Trophoblast cell (in vitro differentiated cells and primary cell): ENCODE measurements around the gene SMIM28.

Experiments used
- DNase-seq, 2 donors: peaks; one replicate each; pipeline ENCODE4 v3.0.0-alpha.2; 2016
- H2AFZ ChIP-seq: 2 replicates; pipeline ENCODE4 v1.6.1; 2013; ENCODE audit warnings: low read length, moderate library complexity, mild to moderate bottlenecking; ENCODE audit not compliant: insufficient read depth, poor library complexity
- H2AK5ac ChIP-seq: 2 replicates; pipeline ENCODE4 v1.6.1; 2013; ENCODE audit warnings: mild to moderate bottlenecking, low read length
- H2BK120ac ChIP-seq: 2 replicates; pipeline ENCODE4 v1.6.1; 2013; ENCODE audit warnings: low read length, mild to moderate bottlenecking, moderate library complexity; ENCODE audit not compliant: insufficient read depth, poor library complexity
- H2BK12ac ChIP-seq: 2 replicates; pipeline ENCODE4 v1.6.1; 2013; ENCODE audit warnings: mild to moderate bottlenecking, low read length, moderate library complexity
- H2BK5ac ChIP-seq: 2 replicates; pipeline ENCODE4 v1.6.1; 2013; ENCODE audit warnings: low read length, low read depth, moderate library complexity, mild to moderate bottlenecking; ENCODE audit not compliant: poor library complexity
- H3K14ac ChIP-seq: 2 replicates; pipeline ENCODE4 v1.6.1; 2013; ENCODE audit warnings: mild to moderate bottlenecking, low read length
- H3K18ac ChIP-seq: 2 replicates; pipeline ENCODE4 v1.6.1; 2013; ENCODE audit warnings: mild to moderate bottlenecking, low read length
- H3K23ac ChIP-seq: 2 replicates; pipeline ENCODE4 v1.6.1; 2013; ENCODE audit warnings: low read length
- H3K27ac ChIP-seq: 2 replicates; pipeline ENCODE4 v1.5.1; 2013; ENCODE audit warnings: low read depth, mild to moderate bottlenecking, inconsistent platforms, low read length, moderate library complexity
- H3K27me3 ChIP-seq: 2 replicates; pipeline ENCODE4 v1.6.1; 2013; ENCODE audit warnings: inconsistent platforms, mild to moderate bottlenecking, low read length, moderate library complexity; ENCODE audit not compliant: insufficient read depth
- H3K36me3 ChIP-seq, 2 experiments: 1 replicate in 1 of 2; 2 replicates in 1 of 2; pipeline ENCODE4 v1.6.1; 2013; ENCODE audit warnings: low read length in 2 of 2, mild to moderate bottlenecking in 2 of 2, moderate library complexity in 1 of 2; ENCODE audit not compliant: insufficient read depth in 2 of 2, control insufficient read depth in 1 of 2
- H3K4ac ChIP-seq: 2 replicates; pipeline ENCODE4 v1.6.1; 2013; ENCODE audit warnings: low read depth, mild to moderate bottlenecking, low read length, moderate library complexity
- H3K4me1 ChIP-seq, 2 experiments: 1 replicate in 1 of 2; 2 replicates in 1 of 2; pipeline ENCODE4 v1.6.1; 2013; ENCODE audit warnings: low read length in 2 of 2, mild to moderate bottlenecking in 2 of 2, moderate library complexity in 1 of 2; ENCODE audit not compliant: insufficient read depth in 2 of 2, control insufficient read depth in 1 of 2
- H3K4me2 ChIP-seq: 2 replicates; pipeline ENCODE4 v1.6.1; 2013; ENCODE audit warnings: inconsistent platforms, mild to moderate bottlenecking, low read length, moderate library complexity
- H3K4me3 ChIP-seq: 2 replicates; pipeline ENCODE4 v1.5.1; 2013; ENCODE audit warnings: mild to moderate bottlenecking, low read depth, low read length, inconsistent platforms
- H3K79me1 ChIP-seq: one replicate; pipeline ENCODE4 v1.6.1; 2013; ENCODE audit warnings: low read length
- H3K79me2 ChIP-seq: 2 replicates; pipeline ENCODE4 v1.6.1; 2013; ENCODE audit warnings: low read length, mild to moderate bottlenecking; ENCODE audit not compliant: control insufficient read depth, insufficient read depth, poor library complexity
- H3K9ac ChIP-seq: 2 replicates; pipeline ENCODE4 v1.6.1; 2013; ENCODE audit warnings: mild to moderate bottlenecking, low read length
- H3K9me3 ChIP-seq: 2 replicates; pipeline ENCODE4 v1.6.1; 2013; ENCODE audit warnings: low read depth, mild to moderate bottlenecking, control low read depth, inconsistent platforms, low read length; ENCODE audit not compliant: insufficient read depth
- H4K12ac ChIP-seq: 2 replicates; pipeline ENCODE4 v1.6.1; 2013; ENCODE audit warnings: low read depth, mild to moderate bottlenecking, low read length, moderate library complexity
- H4K8ac ChIP-seq: 2 replicates; pipeline ENCODE4 v1.6.1; 2013; ENCODE audit warnings: low read depth, mild to moderate bottlenecking, low read length, moderate library complexity
- H4K91ac ChIP-seq: one replicate; pipeline ENCODE4 v1.6.1; 2013; ENCODE audit warnings: low read depth, mild to moderate bottlenecking, low read length, moderate library complexity
- WGBS: extraction: QIAGEN DNeasy Blood & Tissue Kit; methylation state at CpG from one replicate; pipeline ENCODE4 v1.1.7; 2013; ENCODE audit warnings: missing lambda C conversion rate; ENCODE audit not compliant: insufficient read length, insufficient coverage; ENCODE audit errors: extremely low coverage; 5-methylcytosine and 5-hydroxymethylcytosine counted together

The SMIM28 gene

GRCh38 chr6:138402838-138403187, 25.1 kb downstream of the SMIM28 start:
- H3K79me1 ChIP-seq = peaks cover 18% of the 10 kb centered on the region
- no CpG with 5 or more reads among the region's 8 CpGs for WGBS

GRCh38 chr6:138403324-138403800, 25.7 kb downstream of the SMIM28 start:
- Histone ChIP-seq H3K18ac (peak overlapping the region; percentile 96), H3K23ac (no peak overlapping the region), H3K79me1 (peaks cover 18% of the 10 kb centered on the region), H4K91ac (peak overlapping the region; percentile 97), H3K4me3 (peak overlapping the region; percentile 72), H3K14ac (peak overlapping the region; percentile 96), H2BK5ac (peak overlapping the region; percentile 97), H3K79me2 (peaks cover 17% of the 10 kb centered on the region), H4K8ac (peak overlapping the region; percentile 94), H2BK12ac (peak overlapping the region; percentile 90), H4K12ac (peak overlapping the region; percentile 83), H3K4me1 (peaks cover 4 to 6% of the 10 kb centered on the region in 2 experiments), H3K9me3 (peaks cover 1% of the 10 kb centered on the region), H3K4ac (peak overlapping the region; percentile 60), H3K9ac (peak overlapping the region; percentile 78), H3K27ac (peak overlapping the region; percentile 95), H2BK120ac (peak overlapping the region; percentile 98), H3K27me3 (no peaks in the 10 kb centered on the region), H2AK5ac (peak overlapping the region; percentile 95), H2AFZ (peak overlapping the region; percentile 91), H3K4me2 (peak overlapping the region; percentile 92), H3K36me3 (peaks cover 10 to 14% of the 10 kb centered on the region in 2 experiments)
- no peak for DNase-seq
- WGBS = no CpG with 5 or more reads among the region's 30 CpGs

More at GRCh38 chr6:138402838-138403187, 25.1 kb downstream of the SMIM28 start:
- Histone ChIP-seq H3K9ac (no peak overlapping the region), H4K91ac (peak overlapping the region; percentile 97), H3K4me3 (no peak overlapping the region), H3K4me2 (peak overlapping the region; percentile 92), H3K14ac (no peak overlapping the region), H3K18ac (no peak overlapping the region), H3K79me2 (peaks cover 17% of the 10 kb centered on the region), H3K23ac (no peak overlapping the region), H3K9me3 (peaks cover 1% of the 10 kb centered on the region), H3K27me3 (no peaks in the 10 kb centered on the region), H3K4ac (no peak overlapping the region), H2AFZ (peak overlapping the region; percentile 91), H2BK12ac (peak overlapping the region; percentile 90), H2AK5ac (no peak overlapping the region), H2BK5ac (no peak overlapping the region), H4K12ac (no peak overlapping the region), H4K8ac (no peak overlapping the region), H2BK120ac (no peak overlapping the region), H3K36me3 (peaks cover 9 to 11% of the 10 kb centered on the region in 2 experiments), H3K27ac (no peak overlapping the region), H3K4me1 (peaks cover 4 to 6% of the 10 kb centered on the region in 2 experiments)
- DNase-seq = no peak

GRCh38 chr6:138403801-138404665, 26.3 kb downstream of the SMIM28 start, which contains the start of gene HEBP2:
Gene HEBP2 (plus strand): TSS chr6:138404223. CDS start chr6:138404496, 273 bp downstream.
- H3K36me3 ChIP-seq = peaks cover 10 to 20% of the 10 kb centered on the region in 2 experiments
- peak within 1 kb of the TSS; percentile 95 for H2AK5ac ChIP-seq
- H3K4ac ChIP-seq = peak within 1 kb of the TSS; percentile 60
- peak within 1 kb of the TSS; percentile 97 for H4K91ac ChIP-seq
- peak within 1 kb of the TSS; percentile 95 for H3K27ac ChIP-seq
- peak within 1 kb of the TSS; percentile 89 for H3K9ac ChIP-seq
- H2BK5ac ChIP-seq = peak within 1 kb of the TSS; percentile 97
- H2BK12ac ChIP-seq = peak within 1 kb of the TSS; percentile 90
- H3K27me3 ChIP-seq = no peaks in the 10 kb centered on the region
- H4K12ac ChIP-seq = peak within 1 kb of the TSS; percentile 83
- peaks cover 18% of the 10 kb centered on the region for H3K79me1 ChIP-seq
- peak within 1 kb of the TSS; percentile 96 for H3K18ac ChIP-seq
- H3K23ac ChIP-seq = peak within 1 kb of the TSS; percentile 13
- WGBS = no CpG with 5 or more reads among the region's 92 CpGs
- H3K4me2 ChIP-seq = peak within 1 kb of the TSS; percentile 92
- H3K79me2 ChIP-seq = peaks cover 17% of the 10 kb centered on the region
- peak within 1 kb of the TSS; percentile 94 for H4K8ac ChIP-seq
- H3K14ac ChIP-seq = peak within 1 kb of the TSS; percentile 96
- peak; percentile 98 for DNase-seq
- peak within 1 kb of the TSS; percentile 87 for H3K4me3 ChIP-seq
- H2AFZ ChIP-seq = peak within 1 kb of the TSS; percentile 91
- peaks cover 4 to 6% of the 10 kb centered on the region in 2 experiments for H3K4me1 ChIP-seq
- H2BK120ac ChIP-seq = peak within 1 kb of the TSS; percentile 98
- peaks cover 1% of the 10 kb centered on the region for H3K9me3 ChIP-seq

GRCh38 chr6:138404666-138405337, 27.1 kb downstream of the SMIM28 start:
- peak overlapping the region; percentile 79 for H4K12ac ChIP-seq
- peak overlapping the region; percentile 9 for H2BK120ac ChIP-seq
- no CpG with 5 or more reads among the region's 35 CpGs for WGBS
- peak overlapping the region; percentile 22 for H3K4ac ChIP-seq
- H3K9me3 ChIP-seq = peaks cover 1% of the 10 kb centered on the region
- no peaks in the 10 kb centered on the region for H3K27me3 ChIP-seq
- H4K8ac ChIP-seq = peak overlapping the region; percentile 77
- DNase-seq = peak in 1 of 2 donors; percentile 53
- peak overlapping the region; percentile 93 for H4K91ac ChIP-seq
- peak overlapping the region; percentile 64 for H3K18ac ChIP-seq
- peak overlapping the region; percentile 65 for H2BK5ac ChIP-seq
- H3K79me2 ChIP-seq = peaks cover 17% of the 10 kb centered on the region
- H3K79me1 ChIP-seq = peaks cover 18% of the 10 kb centered on the region
- H3K36me3 ChIP-seq = peaks cover 10 to 28% of the 10 kb centered on the region in 2 experiments
- peak overlapping the region; percentile 75 for H3K27ac ChIP-seq
- peak overlapping the region; percentile 65 for H2AFZ ChIP-seq
- peak overlapping the region; percentile 78 for H3K14ac ChIP-seq
- peak overlapping the region; percentile 13 for H3K23ac ChIP-seq
- H3K4me3 ChIP-seq = peak overlapping the region; percentile 87
- peak overlapping the region; percentile 5 for H2BK12ac ChIP-seq
- H3K9ac ChIP-seq = peak overlapping the region; percentile 89
- H3K4me1 ChIP-seq = peaks cover 4 to 6% of the 10 kb centered on the region in 2 experiments
- H2AK5ac ChIP-seq = peak overlapping the region; percentile 4
- H3K4me2 ChIP-seq = peak overlapping the region; percentile 83
